Breast epithelium (tissue), 4 donors: Measurements from ENCODE around the gene NINJ1. TPM values are rescaled to one million over a fixed set of nuclear protein-coding genes. Genes with fewer than 3 reads are reported as not detected.

Source experiments
- DNase-seq, 2 donors: peaks; one replicate each; pipeline ENCODE4 v3.0.0-alpha.2; 2019; ENCODE audit warnings: low spot score in 2 of 2
- H3K27ac ChIP-seq, 2 donors: fragments of 200-600 bp; sonication (generic) in 1 of 2; one replicate each; pipeline ENCODE4 v1.5.1; 2016 to 2019; ENCODE audit warnings: mild to moderate bottlenecking in 1 of 2
- H3K27me3 ChIP-seq, 2 donors: fragments of 200-600 bp; sonication (generic) in 1 of 2; one replicate each; pipeline versions ENCODE4 v1.5.1 to v1.6.0; 2017 to 2019; ENCODE audit warnings: control low read depth in 1 of 2, mild to moderate bottlenecking in 1 of 2
- H3K36me3 ChIP-seq: fragments of 200-600 bp; one replicate; pipeline ENCODE4 v1.5.1; 2019
- H3K4me1 ChIP-seq, 2 donors: fragments of 200-600 bp; sonication (generic); one replicate each; pipeline ENCODE4 v1.5.1; 2016 to 2019; ENCODE audit warnings: control low read depth in 1 of 2
- H3K4me3 ChIP-seq, 3 donors: fragments of 200-600 bp; sonication (generic); 1 replicate in 2 of 3; 2 replicates in 1 of 3; pipeline ENCODE4 v1.5.1; 2016 to 2019; ENCODE audit warnings: mild to moderate bottlenecking in 3 of 3, moderate library complexity in 2 of 3
- H3K9me3 ChIP-seq, 2 donors: fragments of 200-600 bp; sonication (generic) in 1 of 2; one replicate each; pipeline ENCODE4 v1.5.1; 2016 to 2019; ENCODE audit warnings: control low read depth in 1 of 2
- CTCF ChIP-seq, 3 donors: fragments of 450-650 bp; IDR thresholded peaks; one replicate each; pipeline ENCODE4 v1.5.1; 2016 to 2017; ENCODE audit warnings: antibody characterized with exemption in 3 of 3, mild to moderate bottlenecking in 3 of 3, moderate library complexity in 3 of 3
- POLR2A ChIP-seq: fragments of 450-650 bp; IDR thresholded peaks from one replicate; pipeline ENCODE4 v1.6.1; 2016; ENCODE audit warnings: antibody characterized with exemption, mild to moderate bottlenecking, moderate library complexity
- POLR2AphosphoS5 ChIP-seq, 3 donors: sonication (generic); formaldehyde crosslinking; IDR thresholded peaks; one replicate each; pipeline ENCODE4 v1.6.1; 2017; ENCODE audit warnings: antibody characterized with exemption in 3 of 3
- intact Hi-C: fragments of 100-400 bp; cut with DNase I; formaldehyde crosslinking; loops from one replicate; pipeline ENCODE4 v1.15.1; 2023; ENCODE audit warnings: low total_unique reads
- total RNA-seq, 3 donors: library from RNA; depleted of rRNA; stranded (reverse); fragments of >200 nt; gene quantifications; one replicate each; pipeline ENCODE4 v1.1.0, GENCODE V29; 2016

The NINJ1 gene
- total RNA-seq, 3 donors from 2014 or later: 89.8 to 109 (median 109) TPM

- intact Hi-C loops: no loop called here
- no peaks in the 10 kb centered on the region for H3K9me3 ChIP-seq
- no peaks in the 10 kb centered on the region for H3K36me3 ChIP-seq
- no peaks in the 10 kb centered on the region for H3K27me3 ChIP-seq
- peak overlapping the region in 1 of 3 donors; percentile 44 for H3K4me3 ChIP-seq
- TF ChIP-seq POLR2AphosphoS5 (IDR thresholded peaks at IDR 0.05): peak in 1 of 3 donors; percentile 39
- TF ChIP-seq CTCF (IDR thresholded peaks at IDR 0.05): no peak
- peak overlapping the region; percentile 87 for H3K27ac ChIP-seq
- DNase-seq: peak; percentile 77 to 95
- H3K4me1 ChIP-seq: peaks cover 0 to 9% of the 10 kb centered on the region in 2 donors
These were observed 9.9 kb upstream of the NINJ1 start for GRCh38 chr9:93143830-93144530.

- H3K27me3 ChIP-seq: no peaks in the 10 kb centered on the region
- no peak overlapping the region for H3K4me3 ChIP-seq
- H3K4me1 ChIP-seq: peaks cover 0 to 9% of the 10 kb centered on the region in 2 donors
- DNase-seq: peak in 1 of 2 donors; percentile 76
- intact Hi-C loops: no loop called here
- TF ChIP-seq POLR2A: no peak
- TF ChIP-seq CTCF (IDR thresholded peaks at IDR 0.05): no peak
- H3K36me3 ChIP-seq: no peaks in the 10 kb centered on the region
- no peaks in the 10 kb centered on the region for H3K9me3 ChIP-seq
- H3K27ac ChIP-seq: peak overlapping the region; percentile 81 to 87
These were observed 7.9 kb upstream of the NINJ1 start for GRCh38 chr9:93141771-93142483.

- H3K4me1 ChIP-seq: peaks cover 3 to 9% of the 10 kb centered on the region in 2 donors
- no peaks in the 10 kb centered on the region for H3K36me3 ChIP-seq
- TF ChIP-seq CTCF (IDR thresholded peaks at IDR 0.05) (no peak), POLR2A (no peak), POLR2AphosphoS5 (IDR thresholded peaks at IDR 0.05) (peak in 2 of 3 donors; percentile 16 to 26)
- no peaks in the 10 kb centered on the region for H3K27me3 ChIP-seq
- H3K4me3 ChIP-seq: no peak overlapping the region
- intact Hi-C loops: no loop called here
- H3K27ac ChIP-seq: peak overlapping the region; percentile 64 to 74
- DNase-seq: peak in 1 of 2 donors; percentile 72
- H3K9me3 ChIP-seq: no peaks in the 10 kb centered on the region
These were observed 5.5 kb upstream of the NINJ1 start for GRCh38 chr9:93139365-93140182.

- Histone ChIP-seq H3K4me3 (no peak overlapping the region), H3K9me3 (no peaks in the 10 kb centered on the region), H3K27me3 (no peaks in the 10 kb centered on the region), H3K4me1 (peaks cover 3 to 9% of the 10 kb centered on the region in 2 donors), H3K27ac (no peak overlapping the region), H3K36me3 (no peaks in the 10 kb centered on the region)
- intact Hi-C loops: no loop called here
- TF ChIP-seq POLR2AphosphoS5 (IDR thresholded peaks at IDR 0.05) (no peak), CTCF (IDR thresholded peaks at IDR 0.05) (no peak), POLR2A (no peak)
- no peak for DNase-seq
These were observed 4.2 kb upstream of the NINJ1 start for GRCh38 chr9:93138171-93138764.
